Stimulated activated naive CD8-positive, alpha-beta T cell treated with anti-CD3 and anti-CD28 coated beads, Interleukin-15, amount 100 ng/mL, for 72 hours (primary cell): ENCODE data around the gene ADGRD1.

Source experiments
- ATAC-seq: fragments of 150-1000 bp; cut with Tn5 transposase; 2 replicates; pipeline ENCODE4 v1.10.0; 2021; ENCODE audit warnings: mild to moderate bottlenecking, moderate library complexity
- DNase-seq, 2 donors: peaks; one replicate each; pipeline ENCODE4 v3.0.0; 2021 to 2022
- H3K27ac Mint-ChIP-seq, 2 donors: one replicate each; pipeline ENCODE4 v1.8.0; 2022; ENCODE audit warnings: mild to moderate bottlenecking in 2 of 2, mixed read lengths in 2 of 2, moderate library complexity in 2 of 2
- H3K27me3 Mint-ChIP-seq: one replicate; pipeline ENCODE4 v1.8.0; 2022; ENCODE audit warnings: mixed read lengths
- H3K4me1 Mint-ChIP-seq: one replicate; pipeline ENCODE4 v1.8.0; 2022; ENCODE audit warnings: mild to moderate bottlenecking, mixed read lengths
- H3K4me3 Mint-ChIP-seq, 2 donors: one replicate each; pipeline ENCODE4 v1.8.0; 2022; ENCODE audit warnings: mild to moderate bottlenecking in 2 of 2, mixed read lengths in 2 of 2, moderate library complexity in 1 of 2
- H3K9me3 Mint-ChIP-seq, 2 donors: one replicate each; pipeline ENCODE4 v1.8.0; 2022; ENCODE audit warnings: mixed read lengths in 2 of 2

Gene ADGRD1

GRCh38 chr12:130952171-130952954 is 1.3 kb upstream of the ADGRD1 start:
- Mint-ChIP-seq H3K27me3 (peaks cover 51% of the 10 kb centered on the region), H3K27ac (no peak overlapping the region), H3K4me3 (no peak overlapping the region), H3K4me1 (peaks cover 7% of the 10 kb centered on the region), H3K9me3 (no peaks in the 10 kb centered on the region)
- no peak for ATAC-seq
- DNase-seq = no peak

DNA sequence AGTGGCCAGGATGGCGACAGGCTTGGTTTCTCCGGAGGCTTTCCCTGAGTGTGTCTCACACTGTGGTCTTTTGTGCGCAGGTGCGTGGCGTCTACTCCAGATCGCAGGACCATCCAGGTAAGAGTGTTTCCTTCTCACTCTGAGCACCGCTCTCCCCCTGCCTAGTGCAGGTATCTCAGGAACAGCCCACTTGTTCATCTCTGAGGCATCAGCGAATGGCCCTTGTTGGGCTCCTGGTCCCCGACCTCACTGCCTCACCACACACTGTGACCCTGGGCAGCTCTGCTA is 781 bp downstream of the ADGRD1 start:
- ATAC-seq = no peak
- H3K4me3 Mint-ChIP-seq = no peak overlapping the region
- DNase-seq = no peak
- H3K4me1 Mint-ChIP-seq = peaks cover 7% of the 10 kb centered on the region
- H3K27me3 Mint-ChIP-seq = peaks cover 50% of the 10 kb centered on the region
- H3K9me3 Mint-ChIP-seq = no peaks in the 10 kb centered on the region
- peak overlapping the region in 1 of 2 donors; percentile 48 for H3K27ac Mint-ChIP-seq

DNA sequence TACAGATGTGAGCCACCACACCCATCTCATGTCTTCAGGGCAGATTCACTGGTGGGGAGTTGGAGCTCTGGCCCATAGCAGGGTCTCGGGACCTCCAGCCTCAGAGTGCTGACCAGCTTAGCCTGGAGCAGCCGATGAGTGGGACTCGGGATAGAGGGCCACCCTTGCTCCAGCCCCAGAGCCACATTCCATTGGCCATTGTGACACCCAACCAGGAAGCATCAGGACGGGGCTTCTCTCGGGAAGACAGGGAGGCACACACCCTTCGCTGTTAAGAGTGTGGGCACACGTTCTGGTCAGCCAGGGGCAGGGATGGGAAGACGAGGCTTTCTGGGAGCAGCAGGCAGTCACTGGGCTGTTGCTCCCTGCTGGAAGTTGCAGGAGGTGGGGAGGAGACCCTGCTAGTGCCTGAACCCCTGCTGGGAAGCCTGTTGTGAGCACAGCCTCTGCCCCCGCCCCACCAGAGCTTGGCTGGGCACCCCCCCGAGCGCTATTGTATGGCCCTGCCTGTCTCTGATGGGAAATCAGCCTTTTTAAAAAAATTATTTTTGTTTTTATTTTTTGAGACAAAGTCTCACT is 1.6 kb downstream of the ADGRD1 start:
- H3K27ac Mint-ChIP-seq = no peak overlapping the region
- peaks cover 7% of the 10 kb centered on the region for H3K4me1 Mint-ChIP-seq
- no peaks in the 10 kb centered on the region for H3K9me3 Mint-ChIP-seq
- no peak overlapping the region for H3K4me3 Mint-ChIP-seq
- DNase-seq = no peak
- H3K27me3 Mint-ChIP-seq = peaks cover 42% of the 10 kb centered on the region
- no peak for ATAC-seq

- Mint-ChIP-seq H3K27me3 (peaks cover 42% of the 10 kb centered on the region), H3K4me1 (peaks cover 7% of the 10 kb centered on the region), H3K4me3 (no peak overlapping the region), H3K9me3 (no peaks in the 10 kb centered on the region), H3K27ac (no peak overlapping the region)
- no peak for ATAC-seq
- DNase-seq = no peak
Measured at GRCh38 chr12:130956009-130956408, 2.3 kb downstream of the ADGRD1 start.

GRCh38 chr12:130956456-130957303 is 3.0 kb downstream of the ADGRD1 start:
- H3K9me3 Mint-ChIP-seq = no peaks in the 10 kb centered on the region
- H3K4me3 Mint-ChIP-seq = no peak overlapping the region
- ATAC-seq (no peak), DNase-seq (no peak)
- peaks cover 38% of the 10 kb centered on the region for H3K27me3 Mint-ChIP-seq
- H3K4me1 Mint-ChIP-seq = peaks cover 7% of the 10 kb centered on the region
- no peak overlapping the region for H3K27ac Mint-ChIP-seq

- Mint-ChIP-seq H3K27ac (no peak overlapping the region), H3K27me3 (peaks cover 32% of the 10 kb centered on the region), H3K4me1 (peaks cover 7% of the 10 kb centered on the region), H3K9me3 (no peaks in the 10 kb centered on the region), H3K4me3 (no peak overlapping the region)
- DNase-seq = no peak
- no peak for ATAC-seq
Measured at GRCh38 chr12:130957304-130957621, 3.6 kb downstream of the ADGRD1 start.

GRCh38 chr12:130958557-130959140 is 4.9 kb downstream of the ADGRD1 start:
- H3K27me3 Mint-ChIP-seq = peaks cover 18% of the 10 kb centered on the region
- no peak overlapping the region for H3K27ac Mint-ChIP-seq
- no peaks in the 10 kb centered on the region for H3K9me3 Mint-ChIP-seq
- DNase-seq = no peak
- H3K4me3 Mint-ChIP-seq = no peak overlapping the region
- ATAC-seq = no peak
- H3K4me1 Mint-ChIP-seq = peaks cover 4% of the 10 kb centered on the region

DNA sequence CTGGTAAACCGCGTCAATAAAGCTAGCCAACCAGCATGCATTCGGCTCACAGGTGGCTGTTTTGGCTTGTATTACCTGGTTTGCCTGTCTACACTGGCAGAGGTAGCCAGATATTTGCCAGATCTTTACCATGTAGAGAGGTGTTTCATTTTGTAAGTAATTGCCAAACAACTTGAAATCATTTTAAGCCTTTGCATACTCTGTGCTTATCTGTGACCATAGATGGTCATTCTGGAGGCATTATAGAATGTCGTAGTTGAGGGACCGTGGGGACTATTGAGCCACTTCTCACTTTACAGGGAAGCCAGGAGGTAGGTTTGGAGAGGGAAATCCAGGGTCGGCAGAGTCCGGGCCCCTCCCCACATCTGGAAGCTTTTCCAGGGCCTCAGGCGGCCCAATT is 5.9 kb downstream of the ADGRD1 start:
- Mint-ChIP-seq H3K27me3 (peaks cover 9% of the 10 kb centered on the region), H3K27ac (no peak overlapping the region), H3K9me3 (no peaks in the 10 kb centered on the region), H3K4me3 (no peak overlapping the region), H3K4me1 (no peaks in the 10 kb centered on the region)
- ATAC-seq = no peak
- DNase-seq = no peak

DNA sequence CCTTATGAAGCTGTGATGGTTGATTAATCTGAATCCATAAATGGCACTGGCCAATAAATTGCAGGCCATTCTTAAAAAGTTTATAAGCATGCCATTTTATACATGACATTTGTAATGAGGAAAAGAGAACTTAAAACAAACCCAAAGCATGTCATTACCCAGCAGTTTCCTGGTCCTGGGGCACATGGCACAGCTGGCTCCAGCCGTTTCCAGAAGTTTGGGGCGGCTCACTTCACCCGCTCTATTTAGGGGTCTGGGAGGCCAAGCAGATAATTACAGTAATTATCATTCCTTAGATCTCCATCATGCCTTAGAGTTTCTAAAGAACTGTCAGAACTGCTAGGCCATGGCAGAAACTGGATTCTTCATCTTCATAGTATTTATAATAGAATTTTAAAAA is 6.4 kb downstream of the ADGRD1 start:
- Mint-ChIP-seq H3K4me3 (no peak overlapping the region), H3K27me3 (peaks cover 5% of the 10 kb centered on the region), H3K9me3 (no peaks in the 10 kb centered on the region)

GRCh38 chr12:130960787-130961186 is 7.1 kb downstream of the ADGRD1 start:
- DNase-seq (no peak), ATAC-seq (no peak)
- no peaks in the 10 kb centered on the region for H3K9me3 Mint-ChIP-seq
- no peak overlapping the region for H3K27ac Mint-ChIP-seq
- H3K27me3 Mint-ChIP-seq = peaks cover 5% of the 10 kb centered on the region
- no peaks in the 10 kb centered on the region for H3K4me1 Mint-ChIP-seq
- H3K4me3 Mint-ChIP-seq = no peak overlapping the region

More for the DNA sequence above, 6.4 kb downstream of the ADGRD1 start:
- H3K27ac Mint-ChIP-seq = no peak overlapping the region
- no peaks in the 10 kb centered on the region for H3K4me1 Mint-ChIP-seq
- ATAC-seq = no peak
- no peak for DNase-seq

- Mint-ChIP-seq H3K27ac (no peak overlapping the region), H3K4me3 (no peak overlapping the region), H3K27me3 (peaks cover 5% of the 10 kb centered on the region), H3K4me1 (no peaks in the 10 kb centered on the region), H3K9me3 (no peaks in the 10 kb centered on the region)
- DNase-seq = no peak
- ATAC-seq = no peak
Measured at GRCh38 chr12:130961921-130962451, 8.3 kb downstream of the ADGRD1 start.

DNA sequence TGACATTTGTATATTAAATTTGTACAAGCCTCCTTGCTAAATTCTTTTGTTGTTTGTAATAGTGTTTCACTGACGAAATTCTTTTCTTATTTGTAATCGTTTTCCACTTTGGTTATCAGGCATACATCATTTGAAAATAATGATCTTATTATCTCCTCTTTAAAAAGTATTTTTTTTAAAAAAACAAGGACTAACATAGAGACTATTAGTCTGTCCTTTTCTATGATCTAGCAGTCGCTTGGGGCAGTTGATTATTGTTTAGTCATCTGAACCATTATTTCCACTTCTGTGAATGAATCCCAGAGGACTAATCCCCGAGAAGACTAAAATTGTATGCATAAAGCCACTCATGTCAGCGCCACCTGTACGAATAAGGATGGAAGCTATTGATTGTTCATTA is 11.5 kb downstream of the ADGRD1 start:
- H3K9me3 Mint-ChIP-seq = no peaks in the 10 kb centered on the region
- H3K27ac Mint-ChIP-seq = no peak overlapping the region
- no peak for DNase-seq
- no peaks in the 10 kb centered on the region for H3K4me1 Mint-ChIP-seq
- no peak for ATAC-seq
- H3K4me3 Mint-ChIP-seq = no peak overlapping the region
- H3K27me3 Mint-ChIP-seq = no peaks in the 10 kb centered on the region

- no peak for ATAC-seq
- Mint-ChIP-seq H3K27ac (peak overlapping the region in 1 of 2 donors; percentile 35), H3K4me1 (no peaks in the 10 kb centered on the region), H3K9me3 (no peaks in the 10 kb centered on the region), H3K27me3 (no peaks in the 10 kb centered on the region), H3K4me3 (no peak overlapping the region)
- no peak for DNase-seq
Measured at GRCh38 chr12:130965668-130966067, 12.0 kb downstream of the ADGRD1 start.

DNA sequence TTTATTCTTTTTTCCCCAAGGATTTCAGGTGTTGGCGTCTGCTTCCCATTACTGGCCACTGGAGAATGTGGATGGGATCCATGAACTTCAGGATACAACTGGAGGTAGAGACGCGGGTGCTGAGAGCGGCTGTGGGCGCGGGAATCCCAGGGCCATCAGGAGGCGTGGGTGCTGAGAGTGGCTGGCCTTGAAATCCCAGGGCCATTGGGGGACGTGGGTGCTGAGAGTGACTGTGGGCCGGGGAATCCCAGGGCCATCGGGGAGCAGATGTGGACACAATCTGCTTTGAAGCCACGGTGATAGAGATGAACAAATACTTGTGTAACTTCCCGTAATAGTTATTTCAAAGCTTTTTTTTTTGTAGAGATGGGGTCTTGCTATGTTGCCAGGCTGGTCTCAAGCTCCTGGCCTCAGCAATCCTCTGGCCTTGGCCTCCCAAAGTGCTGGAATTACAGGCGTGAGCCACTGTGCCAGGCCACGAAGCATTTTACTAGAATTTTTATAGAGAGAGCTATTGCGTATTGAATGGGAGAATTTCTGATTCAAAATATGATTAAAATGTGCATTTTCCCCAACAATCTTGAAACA is 12.8 kb downstream of the ADGRD1 start:
- Mint-ChIP-seq H3K9me3 (no peaks in the 10 kb centered on the region), H3K4me3 (no peak overlapping the region), H3K4me1 (no peaks in the 10 kb centered on the region), H3K27ac (no peak overlapping the region), H3K27me3 (no peaks in the 10 kb centered on the region)
- DNase-seq = no peak
- ATAC-seq = no peak

- Mint-ChIP-seq H3K27me3 (no peaks in the 10 kb centered on the region), H3K4me3 (no peak overlapping the region), H3K27ac (peak overlapping the region in 1 of 2 donors; percentile 30), H3K4me1 (no peaks in the 10 kb centered on the region), H3K9me3 (no peaks in the 10 kb centered on the region)
- no peak for ATAC-seq
- no peak for DNase-seq
Measured at GRCh38 chr12:130967636-130968035, 13.9 kb downstream of the ADGRD1 start.
